Suprapubic skin (tissue), 4 donors: ENCODE results near the gene STK40.

Experiments
- EP300 ChIP-seq: sonication (generic); formaldehyde crosslinking; IDR thresholded peaks from one replicate; pipeline ENCODE4 v1.6.1; 2017; ENCODE audit warnings: antibody characterized with exemption
- POLR2A ChIP-seq, 2 donors: fragments of 450-650 bp; IDR thresholded peaks; one replicate each; pipeline ENCODE4 v1.6.1; 2017; ENCODE audit warnings: antibody characterized with exemption in 2 of 2, mild to moderate bottlenecking in 2 of 2, moderate library complexity in 2 of 2
- POLR2AphosphoS5 ChIP-seq, 3 donors: sonication (generic); formaldehyde crosslinking; IDR thresholded peaks; one replicate each; pipeline ENCODE4 v1.6.1; 2017; ENCODE audit warnings: antibody characterized with exemption in 3 of 3
- TF ChIP-seq, protein P1 (sequence below), 2 donors: fragments of 200-600 bp in 1 of 2; fragments of 450-650 bp in 1 of 2; sonication (generic) in 1 of 2; IDR thresholded peaks; one replicate each; pipeline ENCODE4 v1.5.1; 2016 to 2019; ENCODE audit warnings: antibody characterized with exemption in 2 of 2, mild to moderate bottlenecking in 1 of 2, moderate library complexity in 1 of 2

DNA sequence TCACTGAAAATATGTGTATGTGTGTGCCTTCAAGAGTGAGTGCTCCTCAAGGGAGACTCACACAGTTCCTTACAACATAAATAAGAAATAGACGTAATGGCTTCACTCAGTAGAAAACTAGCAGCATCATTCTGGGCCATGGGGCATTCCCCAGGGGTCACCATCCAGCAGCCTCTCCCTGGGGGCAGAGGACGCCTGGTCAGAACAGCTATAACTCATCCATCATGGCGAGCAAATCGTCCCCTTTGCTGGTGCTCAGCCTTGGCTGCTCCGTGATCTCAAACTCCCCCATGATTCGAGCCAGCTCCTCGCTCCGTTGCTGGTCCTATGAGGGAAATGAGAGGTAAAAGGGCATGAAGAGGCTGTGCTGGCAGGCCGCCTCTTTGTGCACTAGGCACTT, 32.2 kb upstream of the STK40 start:
- TF ChIP-seq, protein P1, sequence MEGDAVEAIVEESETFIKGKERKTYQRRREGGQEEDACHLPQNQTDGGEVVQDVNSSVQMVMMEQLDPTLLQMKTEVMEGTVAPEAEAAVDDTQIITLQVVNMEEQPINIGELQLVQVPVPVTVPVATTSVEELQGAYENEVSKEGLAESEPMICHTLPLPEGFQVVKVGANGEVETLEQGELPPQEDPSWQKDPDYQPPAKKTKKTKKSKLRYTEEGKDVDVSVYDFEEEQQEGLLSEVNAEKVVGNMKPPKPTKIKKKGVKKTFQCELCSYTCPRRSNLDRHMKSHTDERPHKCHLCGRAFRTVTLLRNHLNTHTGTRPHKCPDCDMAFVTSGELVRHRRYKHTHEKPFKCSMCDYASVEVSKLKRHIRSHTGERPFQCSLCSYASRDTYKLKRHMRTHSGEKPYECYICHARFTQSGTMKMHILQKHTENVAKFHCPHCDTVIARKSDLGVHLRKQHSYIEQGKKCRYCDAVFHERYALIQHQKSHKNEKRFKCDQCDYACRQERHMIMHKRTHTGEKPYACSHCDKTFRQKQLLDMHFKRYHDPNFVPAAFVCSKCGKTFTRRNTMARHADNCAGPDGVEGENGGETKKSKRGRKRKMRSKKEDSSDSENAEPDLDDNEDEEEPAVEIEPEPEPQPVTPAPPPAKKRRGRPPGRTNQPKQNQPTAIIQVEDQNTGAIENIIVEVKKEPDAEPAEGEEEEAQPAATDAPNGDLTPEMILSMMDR (IDR thresholded peaks at IDR 0.05) = no peak
- TF ChIP-seq POLR2A (IDR thresholded peaks at IDR 0.05) = no peak
- no peak for TF ChIP-seq EP300
- no peak for TF ChIP-seq POLR2AphosphoS5 (IDR thresholded peaks at IDR 0.05)
